MCF 10A (cell line): ENCODE measurements around the gene BBS12. TPM values are rescaled to one million over a fixed set of nuclear protein-coding genes. Genes with fewer than 3 reads are reported as not detected.

Source experiments
- BruUV-seq: library from RNA; stranded (reverse); fragments of 400-500 nt; replicated peaks from 2 replicates; lab custom pipeline; 2021; lab: Mats Ljungman, UMichigan
- CTCF ChIA-PET: fragments of 300-600 bp; sonication (Branson Sonifier 250); formaldehyde crosslinking; extraction: SDS; loops from one replicate; lab custom pipeline; 2021; ENCODE audit warnings: antibody characterized with exemption, inconsistent platforms; lab: Yijun Ruan, JAX
- POLR2A ChIA-PET: fragments of 300-600, 350-650 bp; sonication (Branson Sonifier 250); formaldehyde crosslinking; extraction: SDS; loops from one replicate; lab custom pipeline; 2020; ENCODE audit warnings: antibody characterized with exemption, inconsistent platforms; lab: Yijun Ruan, JAX
- DNase-seq: peaks from one replicate; pipeline ENCODE4 v3.0.0-alpha.2; 2018; ENCODE audit not compliant: unreplicated experiment
- H3K27ac Mint-ChIP-seq: one replicate; pipeline ENCODE4 v1.8.0; 2022; ENCODE audit warnings: mild to moderate bottlenecking, low read depth, mixed read lengths; ENCODE audit not compliant: unreplicated experiment
- H3K27me3 Mint-ChIP-seq: one replicate; pipeline ENCODE4 v1.8.0; 2022; ENCODE audit warnings: mixed read lengths; ENCODE audit not compliant: insufficient read depth, unreplicated experiment
- H3K36me3 Mint-ChIP-seq: one replicate; pipeline ENCODE4 v1.8.0; 2022; ENCODE audit warnings: mild to moderate bottlenecking, moderate library complexity, mixed read lengths; ENCODE audit not compliant: insufficient read depth, unreplicated experiment
- H3K4me1 Mint-ChIP-seq: one replicate; pipeline ENCODE4 v1.8.0; 2022; ENCODE audit warnings: mixed read lengths; ENCODE audit not compliant: insufficient read depth, unreplicated experiment
- H3K4me3 Mint-ChIP-seq: one replicate; pipeline ENCODE4 v1.8.0; 2022; ENCODE audit warnings: mild to moderate bottlenecking, moderate library complexity, mixed read lengths; ENCODE audit not compliant: unreplicated experiment
- H3K9me3 Mint-ChIP-seq: one replicate; pipeline ENCODE4 v1.8.0; 2022; ENCODE audit warnings: mixed read lengths; ENCODE audit not compliant: unreplicated experiment
- intact Hi-C: fragments of 100-400 bp; cut with micrococcal nuclease; formaldehyde crosslinking; loops from 2 replicates; pipeline ENCODE4 v1.14.1; 2022
- total RNA-seq: library from RNA; stranded (reverse); gene quantifications from 2 replicates; pipeline ENCODE4 v1.2.3, GENCODE V29; 2022
- TF ChIP-seq, protein P1 (sequence below): fragments of 200-600 bp; IDR thresholded peaks from one replicate; pipeline ENCODE4 v1.8.0; 2022; ENCODE audit warnings: antibody characterized with exemption, mild to moderate bottlenecking; ENCODE audit not compliant: unreplicated experiment

The BBS12 gene
- total RNA-seq, 1 experiment from 2014 or later, result 4.7 TPM

DNA sequence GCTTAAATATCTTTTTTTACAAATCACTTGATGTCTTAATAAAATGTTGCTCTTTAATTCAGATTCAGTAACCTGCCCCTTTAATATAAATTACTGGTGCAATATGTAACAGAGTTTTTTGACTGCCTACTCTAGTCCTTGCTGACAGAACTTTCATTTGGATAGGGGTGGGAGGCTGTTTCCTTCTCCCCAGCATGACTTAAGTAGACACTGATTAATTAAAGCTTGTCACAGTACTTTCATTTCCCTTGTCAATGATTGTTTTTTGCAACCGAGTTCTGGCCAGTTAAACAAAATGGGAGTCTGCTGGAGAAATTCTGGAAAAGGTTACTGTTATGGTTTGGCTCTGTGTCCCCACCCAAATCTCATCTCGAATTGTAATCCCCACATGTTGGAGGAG is 37.3 kb upstream of the BBS12 start:
- no peak for DNase-seq
- no peaks in the 10 kb centered on the region for H3K27me3 Mint-ChIP-seq
- ChIA-PET CTCF (no interaction called here), POLR2A (no interaction called here)
- intact Hi-C loops, result no loop called here
- no peak overlapping the region for H3K4me3 Mint-ChIP-seq
- H3K27ac Mint-ChIP-seq, result no peak overlapping the region
- TF ChIP-seq, protein P1, sequence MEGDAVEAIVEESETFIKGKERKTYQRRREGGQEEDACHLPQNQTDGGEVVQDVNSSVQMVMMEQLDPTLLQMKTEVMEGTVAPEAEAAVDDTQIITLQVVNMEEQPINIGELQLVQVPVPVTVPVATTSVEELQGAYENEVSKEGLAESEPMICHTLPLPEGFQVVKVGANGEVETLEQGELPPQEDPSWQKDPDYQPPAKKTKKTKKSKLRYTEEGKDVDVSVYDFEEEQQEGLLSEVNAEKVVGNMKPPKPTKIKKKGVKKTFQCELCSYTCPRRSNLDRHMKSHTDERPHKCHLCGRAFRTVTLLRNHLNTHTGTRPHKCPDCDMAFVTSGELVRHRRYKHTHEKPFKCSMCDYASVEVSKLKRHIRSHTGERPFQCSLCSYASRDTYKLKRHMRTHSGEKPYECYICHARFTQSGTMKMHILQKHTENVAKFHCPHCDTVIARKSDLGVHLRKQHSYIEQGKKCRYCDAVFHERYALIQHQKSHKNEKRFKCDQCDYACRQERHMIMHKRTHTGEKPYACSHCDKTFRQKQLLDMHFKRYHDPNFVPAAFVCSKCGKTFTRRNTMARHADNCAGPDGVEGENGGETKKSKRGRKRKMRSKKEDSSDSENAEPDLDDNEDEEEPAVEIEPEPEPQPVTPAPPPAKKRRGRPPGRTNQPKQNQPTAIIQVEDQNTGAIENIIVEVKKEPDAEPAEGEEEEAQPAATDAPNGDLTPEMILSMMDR, result no peak
- no peaks in the 10 kb centered on the region for H3K9me3 Mint-ChIP-seq
- no TSS peak for BruUV-seq
- H3K36me3 Mint-ChIP-seq, result no peaks in the 10 kb centered on the region
- H3K4me1 Mint-ChIP-seq, result peaks cover 6% of the 10 kb centered on the region

DNA sequence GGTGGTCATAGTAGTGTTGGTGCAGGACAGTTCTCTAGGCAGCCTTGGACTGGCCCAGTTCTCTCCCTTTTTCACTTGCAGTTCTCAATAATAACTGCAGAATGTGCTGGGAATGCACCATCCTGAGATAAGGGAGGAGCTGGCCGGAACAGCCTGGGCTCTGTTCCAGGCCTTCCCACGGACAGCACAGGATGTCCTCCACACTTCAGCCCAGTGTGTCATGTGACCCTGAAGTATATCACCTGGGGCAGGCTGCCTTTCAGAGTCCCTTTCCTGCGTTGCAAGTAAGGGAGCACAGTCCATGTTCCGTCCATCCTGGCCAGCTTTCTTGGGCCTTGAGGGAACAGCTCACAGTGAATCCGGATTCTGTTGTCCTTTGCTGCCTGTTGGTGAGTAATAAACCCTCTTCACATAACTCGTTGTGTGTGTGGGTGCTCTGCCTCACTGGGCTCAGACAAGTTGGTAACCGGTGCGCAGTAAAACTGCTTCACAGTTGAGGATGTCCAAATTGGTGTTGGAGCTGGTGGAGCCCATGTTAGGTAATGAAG is 32.3 kb upstream of the BBS12 start:
- POLR2A ChIA-PET, result interaction anchor here (0.7 to 2.4 kb wide), 21 partner anchors 9 to 222 kb away, joined by 3 to 23 read pairs (median 4); partner anchors contain the start of genes BBS12 and NUDT6
- BruUV-seq, result no TSS peak
- DNase-seq, result peak; percentile 86
- no peaks in the 10 kb centered on the region for H3K9me3 Mint-ChIP-seq
- CTCF ChIA-PET, result interaction anchor here (0.6 to 2.4 kb wide), 15 partner anchors 9 to 525 kb away, joined by 3 to 18 read pairs (median 4); partner anchors contain the start of gene BBS12
- no peaks in the 10 kb centered on the region for H3K27me3 Mint-ChIP-seq
- intact Hi-C loops, result no loop called here
- peaks cover 6% of the 10 kb centered on the region for H3K36me3 Mint-ChIP-seq
- peaks cover 25% of the 10 kb centered on the region for H3K4me1 Mint-ChIP-seq
- peak overlapping the region; percentile 75 for H3K4me3 Mint-ChIP-seq
- TF ChIP-seq, protein P1, result no peak
- peak overlapping the region; percentile 30 for H3K27ac Mint-ChIP-seq

DNA sequence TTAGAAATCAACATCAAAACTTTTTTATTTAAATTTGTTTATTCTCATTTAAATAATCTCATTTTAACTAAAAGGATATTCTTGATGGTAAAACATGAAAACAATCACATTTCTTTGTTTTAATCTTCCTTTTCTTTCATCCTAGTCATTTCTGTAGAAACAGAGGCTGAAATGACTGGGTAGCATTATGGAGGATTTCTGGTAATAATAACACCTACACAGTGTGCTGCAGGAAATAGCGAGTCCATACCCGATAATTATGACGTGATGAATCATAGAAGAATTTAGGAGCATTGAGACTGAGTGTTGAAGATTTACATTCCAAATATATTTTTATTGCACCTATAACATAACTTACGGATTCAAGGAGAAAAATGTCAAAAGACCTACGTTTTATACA is 31.4 kb upstream of the BBS12 start:
- DNase-seq, result peak; percentile 20
- TF ChIP-seq, protein P1, result no peak
- H3K9me3 Mint-ChIP-seq, result no peaks in the 10 kb centered on the region
- H3K27ac Mint-ChIP-seq, result peak overlapping the region; percentile 30
- ChIA-PET CTCF (interaction anchor here (0.5 to 2.4 kb wide), 13 partner anchors 8 to 525 kb away, joined by 3 to 18 read pairs (median 4); partner anchors contain the start of gene BBS12), POLR2A (interaction anchor here (0.7 to 2.4 kb wide), 17 partner anchors 8 to 221 kb away, joined by 3 to 23 read pairs (median 5); partner anchors contain the start of genes BBS12 and NUDT6)
- peaks cover 12% of the 10 kb centered on the region for H3K36me3 Mint-ChIP-seq
- intact Hi-C loops, result no loop called here
- peaks cover 25% of the 10 kb centered on the region for H3K4me1 Mint-ChIP-seq
- no TSS peak for BruUV-seq
- peak overlapping the region; percentile 75 for H3K4me3 Mint-ChIP-seq
- no peaks in the 10 kb centered on the region for H3K27me3 Mint-ChIP-seq

DNA sequence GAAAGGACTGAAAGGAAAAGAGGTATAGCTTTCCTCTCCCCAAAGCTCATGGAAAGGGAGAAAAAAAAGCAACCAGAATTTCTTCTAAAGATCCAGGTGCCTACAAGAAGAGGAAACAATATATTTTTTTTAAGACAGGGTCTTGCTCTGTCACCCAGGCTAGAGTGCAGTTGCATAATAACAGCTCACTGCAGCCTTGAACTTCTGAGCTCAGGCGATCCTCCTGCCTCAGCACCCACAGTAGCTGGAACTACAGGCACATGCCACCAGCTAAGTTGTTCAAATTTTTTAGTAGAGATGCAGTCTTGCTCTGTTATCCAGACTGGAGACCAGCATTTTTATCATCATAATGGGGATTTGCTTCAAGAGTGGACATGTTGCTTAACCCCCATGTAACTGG is 30.5 kb upstream of the BBS12 start:
- ChIA-PET CTCF (interaction anchor here (0.7 to 4.6 kb wide), 3 partner anchors 15 to 99 kb away, joined by 3 to 34 read pairs (median 18); no protein-coding TSS in a partner anchor), POLR2A (interaction anchor here (0.7 to 1.0 kb wide), 2 partner anchors 99 to 160 kb away, joined by 3 read pairs; no protein-coding TSS in a partner anchor)
- TF ChIP-seq, protein P1, result no peak
- Mint-ChIP-seq H3K36me3 (peaks cover 21% of the 10 kb centered on the region), H3K4me1 (peaks cover 25% of the 10 kb centered on the region), H3K4me3 (peak overlapping the region; percentile 75), H3K9me3 (no peaks in the 10 kb centered on the region), H3K27ac (no peak overlapping the region), H3K27me3 (no peaks in the 10 kb centered on the region)
- DNase-seq, result no peak
- intact Hi-C loops, result no loop called here
- BruUV-seq, result no TSS peak
